GM12872 (cell line): ENCODE measurements around the gene CNTNAP1.

Experiments
- TF ChIP-seq, protein P1 (sequence below): IDR thresholded peaks from 3 replicates; pipeline ENCODE4 v1.5.1; 2011; ENCODE audit warnings: low read depth, mild to moderate bottlenecking, low read length, moderate library complexity; ENCODE audit not compliant: insufficient read depth

CNTNAP1 gene

GRCh38 chr17:42684929-42685556 is 2.7 kb downstream of the CNTNAP1 start:
- TF ChIP-seq, protein P1, sequence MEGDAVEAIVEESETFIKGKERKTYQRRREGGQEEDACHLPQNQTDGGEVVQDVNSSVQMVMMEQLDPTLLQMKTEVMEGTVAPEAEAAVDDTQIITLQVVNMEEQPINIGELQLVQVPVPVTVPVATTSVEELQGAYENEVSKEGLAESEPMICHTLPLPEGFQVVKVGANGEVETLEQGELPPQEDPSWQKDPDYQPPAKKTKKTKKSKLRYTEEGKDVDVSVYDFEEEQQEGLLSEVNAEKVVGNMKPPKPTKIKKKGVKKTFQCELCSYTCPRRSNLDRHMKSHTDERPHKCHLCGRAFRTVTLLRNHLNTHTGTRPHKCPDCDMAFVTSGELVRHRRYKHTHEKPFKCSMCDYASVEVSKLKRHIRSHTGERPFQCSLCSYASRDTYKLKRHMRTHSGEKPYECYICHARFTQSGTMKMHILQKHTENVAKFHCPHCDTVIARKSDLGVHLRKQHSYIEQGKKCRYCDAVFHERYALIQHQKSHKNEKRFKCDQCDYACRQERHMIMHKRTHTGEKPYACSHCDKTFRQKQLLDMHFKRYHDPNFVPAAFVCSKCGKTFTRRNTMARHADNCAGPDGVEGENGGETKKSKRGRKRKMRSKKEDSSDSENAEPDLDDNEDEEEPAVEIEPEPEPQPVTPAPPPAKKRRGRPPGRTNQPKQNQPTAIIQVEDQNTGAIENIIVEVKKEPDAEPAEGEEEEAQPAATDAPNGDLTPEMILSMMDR = no peak

DNA sequence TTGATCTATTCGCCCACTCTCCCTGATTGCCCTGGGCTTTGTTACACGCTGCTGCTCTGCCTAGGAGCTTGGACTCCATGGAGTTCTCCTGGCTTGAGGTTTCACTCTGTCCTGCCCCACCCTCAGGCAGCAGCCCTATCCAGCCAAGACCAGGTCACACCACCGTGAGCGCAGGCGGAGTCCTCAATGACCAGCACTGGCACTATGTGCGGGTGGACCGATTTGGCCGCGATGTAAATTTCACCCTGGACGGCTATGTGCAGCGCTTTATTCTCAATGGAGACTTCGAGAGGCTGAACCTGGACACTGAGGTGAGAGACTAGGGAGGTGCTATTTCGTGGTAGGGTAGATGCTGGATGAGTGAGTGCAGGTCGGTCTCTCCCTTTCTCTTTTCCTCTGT is 3.5 kb downstream of the CNTNAP1 start:
- TF ChIP-seq, protein P1 = no peak

- TF ChIP-seq, protein P1 = no peak
These were observed 4.3 kb downstream of the CNTNAP1 start for GRCh38 chr17:42686520-42687128.

DNA sequence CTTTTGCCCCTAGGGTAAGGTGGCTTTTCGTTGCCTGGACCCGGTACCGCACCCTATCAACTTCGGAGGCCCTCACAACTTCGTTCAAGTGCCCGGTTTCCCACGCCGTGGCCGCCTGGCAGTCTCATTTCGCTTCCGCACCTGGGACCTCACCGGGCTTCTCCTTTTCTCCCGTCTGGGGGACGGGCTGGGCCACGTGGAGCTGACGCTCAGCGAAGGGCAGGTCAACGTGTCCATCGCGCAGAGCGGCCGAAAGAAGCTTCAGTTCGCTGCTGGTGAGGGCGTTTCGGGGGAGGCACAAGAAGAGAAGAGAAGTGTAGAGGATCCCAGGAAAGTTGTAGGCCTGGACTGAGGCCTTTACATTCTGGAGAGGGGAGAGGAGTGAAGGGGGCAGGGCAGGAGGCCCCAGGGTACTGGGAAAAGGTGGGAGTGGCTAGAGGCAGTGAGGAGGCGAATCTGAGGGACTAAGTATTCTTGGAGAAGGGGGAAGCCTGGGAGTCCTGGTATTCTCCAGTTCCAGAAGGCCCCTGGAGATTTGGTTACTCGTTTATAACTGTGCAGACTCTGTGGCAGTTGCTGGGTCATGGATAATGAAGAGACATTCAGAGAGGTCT is 5.5 kb downstream of the CNTNAP1 start:
- TF ChIP-seq, protein P1 = no peak

DNA sequence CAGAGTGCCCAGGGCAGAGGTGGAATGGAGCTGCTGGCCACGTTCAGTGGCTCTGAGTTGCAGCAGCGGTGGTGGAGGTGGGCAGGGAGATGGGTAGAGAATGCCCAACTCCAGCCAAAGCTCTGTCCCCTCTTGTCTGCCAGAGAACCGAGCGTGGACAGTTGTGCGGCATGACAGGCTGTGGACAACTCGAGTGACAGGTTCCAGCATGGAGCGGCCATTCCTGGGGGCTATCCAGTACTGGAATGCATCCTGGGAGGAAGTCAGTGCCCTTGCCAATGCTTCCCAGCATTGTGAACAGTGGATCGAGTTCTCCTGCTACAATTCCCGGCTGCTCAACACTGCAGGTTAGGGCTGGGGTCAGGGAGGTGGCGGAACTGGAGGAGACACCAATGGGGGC is 8.3 kb downstream of the CNTNAP1 start:
- TF ChIP-seq, protein P1 = no peak

- TF ChIP-seq, protein P1 = no peak
These were observed 8.8 kb downstream of the CNTNAP1 start for GRCh38 chr17:42691021-42691545.

DNA sequence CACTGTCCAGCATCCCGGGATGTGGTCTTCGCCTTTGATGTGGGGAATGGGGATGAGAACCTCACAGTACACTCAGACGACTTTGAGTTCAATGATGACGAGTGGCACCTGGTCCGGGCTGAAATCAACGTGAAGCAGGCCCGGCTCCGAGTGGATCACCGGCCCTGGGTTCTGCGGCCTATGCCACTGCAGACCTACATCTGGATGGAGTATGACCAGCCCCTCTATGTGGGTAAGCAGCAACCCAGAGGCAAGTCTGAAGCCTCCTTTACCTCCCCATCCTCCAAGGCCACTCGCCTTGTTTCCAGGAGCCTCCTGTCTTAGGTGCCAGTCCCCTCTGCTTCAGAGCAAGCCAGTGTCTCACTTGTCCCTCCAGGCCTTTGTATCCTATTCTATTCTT is 10.2 kb downstream of the CNTNAP1 start:
- TF ChIP-seq, protein P1 = no peak
